GM12891 (cell line): ENCODE data around the gene L3MBTL1.

Experiments
- POLR2A ChIP-seq: IDR thresholded peaks from 2 replicates; pipeline ENCODE4 v1.6.1; 2011; ENCODE audit warnings: low read depth, low read length, control low read depth
- POLR2AphosphoS5 ChIP-seq: IDR thresholded peaks from 2 replicates; pipeline ENCODE4 v1.6.1; 2011; ENCODE audit warnings: low read depth, low read length, control low read depth
- POU2F2 ChIP-seq: IDR thresholded peaks from 2 replicates; pipeline ENCODE4 v1.6.1; 2011; ENCODE audit warnings: low read depth, mild to moderate bottlenecking, control low read depth, low read length, moderate library complexity
- SPI1 ChIP-seq: IDR thresholded peaks from 2 replicates; pipeline ENCODE4 v1.6.1; 2011; ENCODE audit warnings: low read depth, low read length, control low read depth
- TAF1 ChIP-seq: IDR thresholded peaks from 2 replicates; pipeline ENCODE4 v1.6.1; 2011; ENCODE audit warnings: low read depth, low read length, control low read depth

DNA sequence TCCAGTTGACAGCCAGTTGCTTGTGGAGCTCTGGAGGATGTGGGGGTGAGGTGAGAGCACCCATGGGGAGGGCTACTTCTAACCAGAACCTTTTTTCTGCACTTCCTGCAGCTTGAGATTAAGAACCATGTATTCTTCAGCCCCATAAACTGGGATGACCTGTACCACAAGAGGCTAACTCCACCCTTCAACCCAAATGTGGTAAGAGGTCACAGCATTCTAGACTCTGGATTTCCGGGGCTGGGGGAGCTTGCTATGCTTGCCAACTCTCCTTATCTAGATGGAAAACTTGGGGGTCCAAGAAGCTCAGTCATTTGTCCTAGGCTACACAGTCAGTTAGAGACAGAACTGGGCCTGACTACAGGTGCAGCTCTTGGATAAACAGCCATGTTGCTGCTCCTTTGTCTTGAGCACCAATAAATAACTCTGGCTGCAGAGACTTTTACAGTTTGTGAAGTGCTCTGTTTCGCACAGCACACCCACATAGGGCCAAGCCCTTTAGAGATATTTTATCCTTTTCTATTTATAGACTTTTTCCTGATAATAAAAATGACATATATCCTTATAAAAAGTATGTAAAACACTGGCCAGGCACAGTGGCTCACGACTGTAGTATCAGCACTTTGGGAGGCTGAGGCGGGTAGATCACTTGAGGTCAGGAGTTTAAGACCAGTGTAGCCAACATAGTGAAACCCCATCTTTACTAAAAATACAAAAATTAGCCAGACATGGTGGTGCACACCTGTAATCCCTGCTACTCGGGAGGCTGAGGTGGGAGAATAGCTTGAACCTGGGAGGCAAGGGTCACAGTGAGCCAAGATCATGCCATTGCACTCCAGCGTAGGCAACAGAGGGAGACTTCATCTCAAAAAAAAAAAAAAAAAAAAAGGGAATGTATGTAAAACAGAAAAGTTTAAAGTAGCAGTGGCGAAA lies 72.6 kb downstream of the L3MBTL1 start:
- TF ChIP-seq POU2F2, result no peak
- no peak for TF ChIP-seq POLR2AphosphoS5
- TF ChIP-seq POLR2A, result no peak
- TF ChIP-seq TAF1, result no peak
- no peak for TF ChIP-seq SPI1
